Activated T-helper 17 cell treated with anti-CD3 and anti-CD28 coated beads, Interleukin-2, amount 50 U/mL, for 72 hours (primary cell): ENCODE measurements around the gene ESPNL. TPM values are rescaled to one million over a fixed set of nuclear protein-coding genes. Genes with fewer than 3 reads are reported as not detected.

ENCODE experiments used
- ATAC-seq: fragments of 150-1000 bp; cut with Tn5 transposase; replicated peaks from 2 replicates; pipeline ENCODE4 v1.10.0; 2021; ENCODE audit warnings: mild to moderate bottlenecking, moderate library complexity
- H3K27ac Mint-ChIP-seq: one replicate; pipeline ENCODE4 v1.8.0; 2022; ENCODE audit warnings: mixed read lengths
- H3K27me3 Mint-ChIP-seq: one replicate; pipeline ENCODE4 v1.8.0; 2022; ENCODE audit warnings: mixed read lengths
- H3K36me3 Mint-ChIP-seq: one replicate; pipeline ENCODE4 v1.8.0; 2022; ENCODE audit warnings: low read depth, mild to moderate bottlenecking, mixed read lengths
- H3K4me1 Mint-ChIP-seq: one replicate; pipeline ENCODE4 v1.8.0; 2022; ENCODE audit warnings: mixed read lengths
- H3K4me3 Mint-ChIP-seq: one replicate; pipeline ENCODE4 v1.8.0; 2022; ENCODE audit warnings: mild to moderate bottlenecking, mixed read lengths
- H3K9me3 Mint-ChIP-seq: one replicate; pipeline ENCODE4 v1.8.0; 2022; ENCODE audit warnings: mixed read lengths
- total RNA-seq, 2 donors: library from RNA; stranded (reverse); gene quantifications; one replicate each; pipeline ENCODE4 v1.2.3, GENCODE V29; 2022

ESPNL gene
- total RNA-seq, 2 donors from 2014 or later = 0.39 to 1.0 TPM

DNA sequence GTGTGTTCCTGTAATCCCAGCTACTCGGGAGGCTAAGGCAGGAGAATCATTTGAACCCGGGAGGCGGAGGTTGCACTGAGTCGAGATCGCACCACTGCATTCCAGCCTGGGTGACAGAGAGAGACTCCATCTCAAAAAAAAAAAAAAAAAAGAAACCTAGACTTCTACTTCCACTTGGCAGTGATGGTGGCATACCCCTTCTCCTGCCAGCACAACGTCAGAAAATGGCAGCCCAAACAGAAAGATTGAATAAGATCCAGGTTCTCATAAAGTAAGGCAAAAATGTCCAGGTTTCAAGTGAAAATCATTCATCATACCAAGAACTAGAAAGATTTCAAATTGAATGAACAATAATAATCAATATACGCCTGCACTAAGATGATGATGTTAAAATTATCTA is 15.4 kb upstream of the ESPNL start:
- H3K27ac Mint-ChIP-seq = no peak overlapping the region
- H3K4me3 Mint-ChIP-seq = no peak overlapping the region
- ATAC-seq = no peak
- H3K4me1 Mint-ChIP-seq = no peaks in the 10 kb centered on the region
- peaks cover 86% of the 10 kb centered on the region for H3K36me3 Mint-ChIP-seq
- no peaks in the 10 kb centered on the region for H3K27me3 Mint-ChIP-seq
- H3K9me3 Mint-ChIP-seq = no peaks in the 10 kb centered on the region

DNA sequence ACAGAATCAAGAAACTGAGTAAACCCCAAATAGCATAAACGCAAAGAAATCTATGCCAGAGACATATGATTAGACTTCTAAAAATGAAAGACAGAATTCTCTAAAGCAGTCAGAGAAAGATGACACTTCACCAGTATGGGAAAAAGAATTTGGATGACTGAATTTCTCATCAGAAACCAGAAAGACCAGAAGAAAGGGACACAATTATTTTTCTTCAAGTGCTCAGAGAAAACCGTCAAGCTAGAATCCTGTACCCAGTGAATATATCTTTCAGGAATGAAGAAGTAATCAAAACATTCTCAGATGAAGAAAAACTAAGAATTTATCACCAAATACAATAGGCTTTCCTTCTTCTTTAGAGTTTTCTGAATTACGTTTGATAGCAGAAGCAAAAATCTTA is 14.2 kb upstream of the ESPNL start:
- Mint-ChIP-seq H3K36me3 (peaks cover 78% of the 10 kb centered on the region), H3K4me3 (no peak overlapping the region), H3K9me3 (no peaks in the 10 kb centered on the region), H3K27ac (no peak overlapping the region), H3K4me1 (no peaks in the 10 kb centered on the region), H3K27me3 (no peaks in the 10 kb centered on the region)
- ATAC-seq = no peak

DNA sequence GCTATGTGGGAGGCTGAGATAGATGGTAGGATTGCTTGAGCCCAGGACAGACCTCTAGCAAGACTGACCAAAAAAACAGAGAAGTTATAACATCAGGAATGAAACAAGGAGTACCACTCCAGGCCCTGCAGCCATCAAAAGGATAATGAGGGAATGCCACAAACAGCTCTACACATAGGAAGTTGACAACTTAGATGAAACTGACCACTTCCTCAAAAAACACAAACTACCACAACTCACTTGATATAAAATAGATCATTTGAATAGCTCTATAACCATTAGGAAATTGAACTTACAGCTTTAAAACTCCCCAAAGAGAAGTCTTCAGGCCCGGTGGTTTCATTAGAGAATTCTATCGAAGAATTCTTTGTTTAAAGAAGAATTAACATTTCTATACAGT is 12.9 kb upstream of the ESPNL start:
- no peak for ATAC-seq
- Mint-ChIP-seq H3K4me1 (no peaks in the 10 kb centered on the region), H3K27me3 (no peaks in the 10 kb centered on the region), H3K27ac (peak overlapping the region; percentile 32), H3K4me3 (no peak overlapping the region), H3K9me3 (no peaks in the 10 kb centered on the region), H3K36me3 (peaks cover 76% of the 10 kb centered on the region)

DNA sequence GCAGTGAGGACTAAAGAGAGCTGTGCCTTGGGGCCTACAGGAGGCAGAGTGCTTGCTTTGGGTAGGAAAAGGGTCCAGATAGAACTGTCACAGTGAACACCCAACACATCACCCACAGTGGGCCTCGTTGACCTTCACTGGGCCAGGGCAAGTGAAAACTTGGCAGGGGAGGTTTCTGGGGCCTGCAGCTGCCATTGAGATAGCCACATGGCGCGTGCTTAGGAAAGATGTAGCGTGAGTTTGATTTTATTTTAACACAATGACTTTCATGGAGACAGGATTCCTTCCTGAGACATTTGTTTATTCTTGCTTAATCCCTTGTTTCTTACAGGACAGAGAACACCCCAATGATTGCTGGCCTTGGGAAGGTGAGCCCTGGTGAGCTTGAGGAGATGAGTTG is 9.3 kb upstream of the ESPNL start:
- no peaks in the 10 kb centered on the region for H3K4me1 Mint-ChIP-seq
- H3K9me3 Mint-ChIP-seq = no peaks in the 10 kb centered on the region
- H3K27me3 Mint-ChIP-seq = no peaks in the 10 kb centered on the region
- H3K36me3 Mint-ChIP-seq = peaks cover 60% of the 10 kb centered on the region
- ATAC-seq = no peak
- no peak overlapping the region for H3K27ac Mint-ChIP-seq
- no peak overlapping the region for H3K4me3 Mint-ChIP-seq

DNA sequence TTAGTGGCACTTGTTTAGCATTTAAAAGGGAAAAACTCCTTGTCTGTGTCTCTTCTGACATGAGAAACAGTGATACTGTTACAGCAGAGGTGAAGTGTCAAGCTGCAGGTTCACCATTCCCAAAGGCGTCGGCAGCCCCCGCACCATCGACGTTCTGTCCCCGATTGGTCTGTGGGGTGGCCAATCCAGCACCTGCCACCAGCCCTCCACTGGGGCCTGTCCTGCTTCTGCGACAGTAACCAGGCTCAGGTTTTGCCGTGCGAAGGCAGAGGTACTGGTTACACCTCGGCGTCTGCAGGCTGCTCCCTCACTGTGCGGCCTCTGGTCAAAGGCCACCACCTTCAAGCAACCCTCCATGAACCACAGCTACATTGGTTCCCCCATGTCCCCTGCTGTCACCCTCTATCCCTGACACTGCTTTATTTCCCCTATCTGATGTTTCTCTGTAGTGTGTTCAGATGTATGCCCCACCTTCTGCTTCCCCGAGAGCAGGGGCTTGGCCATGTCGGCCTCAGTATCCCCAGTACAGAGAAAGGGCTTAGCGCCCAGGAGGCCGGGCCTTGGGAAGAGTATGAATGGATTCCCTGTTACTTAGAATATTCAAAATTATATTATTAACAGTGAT is 8.6 kb upstream of the ESPNL start:
- Mint-ChIP-seq H3K9me3 (no peaks in the 10 kb centered on the region), H3K36me3 (peaks cover 55% of the 10 kb centered on the region), H3K4me1 (no peaks in the 10 kb centered on the region), H3K27ac (no peak overlapping the region), H3K4me3 (no peak overlapping the region), H3K27me3 (no peaks in the 10 kb centered on the region)
- no peak for ATAC-seq

DNA sequence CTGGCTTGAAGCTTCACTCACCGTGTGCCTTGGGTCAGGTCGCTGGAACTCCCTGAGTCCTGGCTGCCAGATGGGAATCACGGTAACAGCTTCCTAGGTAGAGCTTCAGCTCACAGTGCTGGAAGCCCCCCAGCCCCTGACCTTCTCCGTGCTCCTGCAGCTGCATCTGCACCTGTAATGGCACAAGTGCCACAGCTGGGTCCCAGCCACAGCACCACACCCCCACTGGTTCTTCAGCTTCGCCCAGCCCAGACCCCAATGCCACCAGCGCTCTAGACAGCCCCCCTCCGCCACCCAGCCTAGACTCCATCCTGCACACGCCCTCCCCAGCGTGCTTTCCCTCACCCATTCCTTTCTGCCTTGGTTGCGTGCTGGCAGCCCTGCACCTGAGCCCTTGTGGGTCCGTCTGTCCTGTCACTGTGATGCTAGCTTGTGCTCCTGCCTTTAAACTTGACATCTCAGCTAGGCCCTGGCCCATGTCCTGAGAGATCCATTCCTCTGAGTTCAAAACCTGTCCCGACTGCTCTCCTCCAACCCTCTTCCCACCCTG is 7.6 kb upstream of the ESPNL start:
- H3K27me3 Mint-ChIP-seq = no peaks in the 10 kb centered on the region
- no peak overlapping the region for H3K4me3 Mint-ChIP-seq
- H3K9me3 Mint-ChIP-seq = no peaks in the 10 kb centered on the region
- no peak for ATAC-seq
- H3K36me3 Mint-ChIP-seq = peaks cover 46% of the 10 kb centered on the region
- H3K4me1 Mint-ChIP-seq = no peaks in the 10 kb centered on the region
- H3K27ac Mint-ChIP-seq = peak overlapping the region; percentile 74

DNA sequence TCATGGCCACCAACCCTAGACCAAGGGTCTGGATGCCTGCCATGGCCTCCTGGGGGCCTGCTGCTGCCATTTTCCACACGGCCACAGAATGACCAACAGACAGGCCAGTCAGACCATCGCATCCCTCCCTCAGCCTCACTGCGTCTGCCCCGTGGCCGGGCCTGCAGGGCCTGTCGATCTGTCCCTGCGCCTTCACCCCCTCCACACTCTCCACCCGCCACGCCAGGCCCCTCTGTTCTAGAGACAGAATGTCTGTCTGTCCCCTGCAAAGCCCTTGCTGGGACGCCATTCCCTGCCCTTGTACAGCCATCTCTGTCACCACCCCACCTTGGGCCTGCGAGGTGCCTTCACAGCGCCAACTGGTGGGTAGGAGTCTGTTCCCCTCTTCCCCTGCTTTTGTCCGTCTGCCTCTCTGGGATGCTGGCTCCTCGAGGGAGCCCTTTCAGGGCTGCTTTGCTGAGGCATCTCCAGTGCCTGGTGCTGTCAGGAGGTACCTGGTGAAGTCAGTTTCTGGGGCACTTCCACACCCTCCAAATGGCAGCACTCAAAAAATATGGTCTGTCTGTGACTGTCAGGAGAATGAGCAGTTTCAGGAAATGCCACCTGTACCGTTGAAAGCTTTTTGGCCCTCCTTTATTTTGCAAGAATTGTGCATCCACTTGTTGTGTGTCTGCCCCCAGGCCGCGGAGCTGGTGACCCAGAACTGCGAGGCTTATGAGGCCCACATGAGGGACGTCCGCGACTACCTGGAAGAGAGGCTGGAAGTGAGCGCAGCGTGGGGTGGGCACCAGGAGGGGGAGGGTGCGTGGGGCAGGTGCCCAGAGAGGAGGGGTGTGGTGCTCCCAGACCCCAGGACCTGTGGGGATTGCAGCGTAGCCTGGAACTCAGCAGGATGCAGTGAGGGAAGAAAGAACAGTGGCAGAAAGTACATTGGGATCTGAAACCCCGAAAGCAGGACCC is 6.7 kb upstream of the ESPNL start:
- Mint-ChIP-seq H3K27ac (peak overlapping the region; percentile 74), H3K9me3 (no peaks in the 10 kb centered on the region)
- no peak for ATAC-seq

DNA sequence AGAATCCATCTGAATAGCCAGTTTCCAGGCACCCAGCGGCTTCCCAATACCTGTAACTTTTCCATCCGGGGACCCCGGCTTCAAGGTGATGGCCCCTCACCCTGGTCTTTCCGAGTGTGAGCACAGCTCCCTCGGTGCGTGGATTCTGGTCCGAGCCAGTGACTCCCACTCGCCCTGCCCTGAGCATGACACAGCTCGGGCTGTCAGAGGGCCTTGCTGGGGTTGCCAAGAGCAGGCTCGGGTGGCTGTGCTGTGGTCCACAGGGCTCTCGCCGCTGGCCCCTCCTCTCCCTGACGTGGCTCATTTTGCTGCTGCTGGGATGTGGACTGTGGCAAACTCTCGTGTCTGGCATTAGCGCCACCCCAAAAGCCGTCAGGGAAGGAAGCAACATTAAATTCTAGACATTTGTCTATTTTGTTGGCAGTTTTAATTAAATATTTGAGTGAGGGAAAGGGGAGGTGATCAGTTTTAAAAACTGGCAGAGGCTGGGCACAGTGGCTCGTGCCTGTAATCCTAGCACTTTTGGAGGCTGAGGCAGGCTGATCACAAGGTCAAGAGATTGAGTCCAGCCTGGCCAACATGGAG is 5.6 kb upstream of the ESPNL start:
- ATAC-seq = no peak
- Mint-ChIP-seq H3K4me1 (no peaks in the 10 kb centered on the region), H3K27ac (no peak overlapping the region), H3K9me3 (no peaks in the 10 kb centered on the region), H3K27me3 (no peaks in the 10 kb centered on the region), H3K4me3 (no peak overlapping the region), H3K36me3 (peaks cover 53% of the 10 kb centered on the region)

More for the DNA sequence above, 6.7 kb upstream of the ESPNL start:
- H3K36me3 Mint-ChIP-seq = peaks cover 46% of the 10 kb centered on the region
- H3K4me1 Mint-ChIP-seq = no peaks in the 10 kb centered on the region
- H3K27me3 Mint-ChIP-seq = no peaks in the 10 kb centered on the region
- H3K4me3 Mint-ChIP-seq = no peak overlapping the region

DNA sequence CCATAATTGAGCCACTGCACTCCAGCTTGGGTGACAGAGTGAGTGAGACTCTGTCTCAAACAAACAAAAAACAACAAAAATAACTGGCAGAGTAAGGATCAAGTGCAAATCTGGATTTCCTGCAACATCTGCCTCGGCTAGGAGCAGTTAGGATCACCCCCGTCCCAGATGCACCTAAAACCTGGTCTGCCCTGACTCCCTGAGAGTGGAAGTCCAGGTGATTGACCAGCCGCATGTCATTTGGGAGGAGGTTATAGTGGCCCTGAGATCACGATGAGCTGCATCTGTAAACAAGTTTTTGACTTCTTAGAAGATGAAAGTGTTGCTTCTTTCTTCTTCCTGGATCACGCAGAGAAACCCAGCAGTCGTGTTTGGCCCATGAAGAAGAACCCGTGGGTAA is 5.0 kb upstream of the ESPNL start:
- Mint-ChIP-seq H3K27me3 (no peaks in the 10 kb centered on the region), H3K27ac (no peak overlapping the region), H3K4me3 (no peak overlapping the region), H3K9me3 (no peaks in the 10 kb centered on the region), H3K36me3 (peaks cover 53% of the 10 kb centered on the region), H3K4me1 (no peaks in the 10 kb centered on the region)
- no peak for ATAC-seq

DNA sequence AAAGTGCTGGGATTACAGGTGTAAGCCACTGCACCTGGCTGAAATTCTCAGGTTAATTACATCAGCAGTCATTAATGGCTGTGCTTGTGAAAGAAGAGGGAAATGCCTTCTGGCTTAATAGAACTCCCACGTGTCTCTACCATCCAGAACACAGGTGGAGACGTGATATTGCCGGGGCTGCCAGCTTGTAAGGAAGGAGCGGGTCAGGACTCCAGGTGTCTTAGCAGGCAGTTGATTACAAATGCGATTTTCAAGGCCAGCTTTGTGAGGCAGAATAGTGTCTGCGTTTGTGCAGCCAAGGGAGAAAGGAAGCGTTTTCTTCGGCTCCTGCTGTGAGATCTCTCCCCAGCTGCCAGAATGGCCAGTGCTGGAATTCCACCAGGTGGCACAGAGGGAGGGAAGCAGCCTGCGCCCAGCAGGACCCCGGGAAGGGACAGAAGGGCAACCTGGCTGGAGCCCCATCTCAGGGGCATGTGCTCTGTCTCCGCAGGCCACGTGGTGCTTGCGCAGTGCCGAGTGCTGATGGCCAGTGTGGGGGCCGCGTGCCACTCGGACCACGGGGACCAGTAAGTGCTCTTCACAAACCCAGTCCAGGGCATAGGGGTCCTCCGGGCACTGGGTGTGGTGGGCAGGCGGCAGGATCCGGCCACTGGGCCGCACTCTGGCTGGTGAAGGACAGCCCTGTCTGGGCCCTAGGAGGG is 3.7 kb upstream of the ESPNL start:
- no peak overlapping the region for H3K4me3 Mint-ChIP-seq
- no peaks in the 10 kb centered on the region for H3K27me3 Mint-ChIP-seq
- no peak for ATAC-seq
- peaks cover 44% of the 10 kb centered on the region for H3K36me3 Mint-ChIP-seq
- no peak overlapping the region for H3K27ac Mint-ChIP-seq
- H3K9me3 Mint-ChIP-seq = no peaks in the 10 kb centered on the region
- H3K4me1 Mint-ChIP-seq = no peaks in the 10 kb centered on the region

DNA sequence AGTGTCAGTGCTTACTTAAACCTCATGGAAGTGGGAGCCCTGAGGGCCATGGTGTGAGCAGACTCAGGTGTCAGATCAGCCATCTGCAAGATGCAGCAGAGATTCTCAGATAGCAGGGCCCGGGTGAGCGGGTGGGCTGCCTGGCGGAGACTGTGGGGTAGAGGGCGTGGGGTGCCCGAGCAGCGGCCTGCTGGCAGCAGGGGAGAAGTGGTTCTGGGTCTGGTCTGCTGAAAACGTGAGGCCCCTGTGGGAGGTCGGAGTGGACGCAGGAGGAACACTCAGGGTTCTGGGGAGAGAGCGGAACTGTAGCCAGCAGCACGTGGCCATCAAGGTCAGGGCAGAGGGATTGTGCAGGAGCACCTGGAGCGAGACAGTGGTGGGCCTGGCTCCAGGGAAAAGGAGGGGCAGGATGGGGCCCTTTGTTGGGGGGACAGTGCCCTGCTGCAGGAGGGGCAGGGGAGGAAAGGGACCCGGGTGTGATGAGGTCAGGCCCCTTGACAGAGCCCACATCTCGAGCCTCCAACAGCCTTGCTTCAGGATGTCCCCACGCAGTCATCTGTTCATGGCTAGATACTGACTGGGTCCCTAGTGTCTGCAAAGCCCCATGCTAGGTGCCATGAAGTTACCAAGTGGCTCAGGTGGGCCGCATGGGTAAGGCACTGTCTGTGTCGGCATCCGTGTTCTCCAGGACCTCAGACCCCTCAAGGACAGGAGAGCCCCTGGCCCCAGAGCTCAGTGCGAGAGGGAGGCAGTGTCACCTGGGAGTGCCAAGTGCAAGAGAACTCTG is 2.7 kb upstream of the ESPNL start:
- Mint-ChIP-seq H3K9me3 (no peaks in the 10 kb centered on the region), H3K36me3 (peaks cover 39% of the 10 kb centered on the region), H3K4me1 (no peaks in the 10 kb centered on the region), H3K27ac (peak overlapping the region; percentile 87), H3K27me3 (no peaks in the 10 kb centered on the region), H3K4me3 (no peak overlapping the region)
- peak; percentile 8 for ATAC-seq

DNA sequence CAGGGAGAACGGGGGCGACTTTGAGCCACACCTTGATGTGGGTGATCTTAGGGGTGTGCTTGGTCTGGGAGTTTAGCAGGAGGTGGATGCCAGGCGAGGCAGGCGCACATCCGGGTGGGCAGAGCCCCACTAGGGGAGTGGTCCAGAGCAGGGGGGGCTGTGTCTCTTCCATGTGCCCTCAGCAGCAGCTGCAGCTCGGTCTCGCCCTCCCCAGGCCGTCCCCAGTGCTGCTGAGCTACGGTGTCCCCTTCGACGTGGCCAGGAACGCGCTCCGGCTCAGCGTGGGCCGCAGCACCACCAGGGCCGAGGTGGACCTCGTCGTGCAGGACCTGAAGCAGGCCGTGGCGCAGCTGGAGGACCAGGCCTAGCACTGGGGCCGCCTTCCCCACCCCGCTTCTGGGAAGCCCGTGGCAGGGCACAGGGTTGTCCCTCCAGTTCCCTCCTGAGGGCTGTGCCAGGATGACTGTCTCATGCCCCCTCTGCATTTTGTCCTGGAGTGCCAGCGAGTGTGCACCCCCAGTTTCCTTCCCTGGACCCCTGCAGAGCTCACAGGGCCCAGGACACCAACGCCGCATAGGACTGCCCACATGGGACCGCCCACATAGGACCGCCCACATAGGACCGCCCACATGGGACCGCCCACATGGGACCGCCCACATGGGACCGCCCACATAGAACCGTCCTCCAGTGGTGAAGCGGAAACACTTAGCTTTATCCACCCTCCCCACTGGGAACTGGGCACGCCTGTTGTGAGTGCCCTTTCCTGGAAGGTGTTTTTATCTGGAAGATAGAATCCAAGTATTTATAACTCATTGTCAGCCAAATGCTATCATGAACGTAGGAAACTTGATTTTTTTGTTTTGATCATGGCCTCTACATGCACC is 1.9 kb upstream of the ESPNL start:
- ATAC-seq = peak; percentile 46
- H3K36me3 Mint-ChIP-seq = peaks cover 32% of the 10 kb centered on the region
- peak overlapping the region; percentile 87 for H3K27ac Mint-ChIP-seq
- H3K9me3 Mint-ChIP-seq = no peaks in the 10 kb centered on the region
- H3K4me3 Mint-ChIP-seq = no peak overlapping the region
- no peaks in the 10 kb centered on the region for H3K4me1 Mint-ChIP-seq
- H3K27me3 Mint-ChIP-seq = no peaks in the 10 kb centered on the region
